Aorta (tissue), 5 donors: ENCODE results near the gene ALB. TPM values are rescaled to one million over a fixed set of nuclear protein-coding genes. Genes with fewer than 3 reads are reported as not detected.

Experiments
- ATAC-seq: fragments of 200-7000 bp; cut with Tn5 transposase; one replicate; pipeline ENCODE4 v1.9.1; 2022; ENCODE audit warnings: moderate library complexity; ENCODE audit not compliant: low FRiP score
- DNase-seq, 2 donors: peaks; one replicate each; pipeline ENCODE4 v3.0.0-alpha.2; 2020
- H3K27ac ChIP-seq, 2 donors: one replicate each; pipeline ENCODE4 v1.5.1; 2013; ENCODE audit warnings: low read length in 2 of 2, mild to moderate bottlenecking in 2 of 2, moderate library complexity in 2 of 2, control low read depth in 1 of 2, inconsistent platforms in 1 of 2, low read depth in 1 of 2
- H3K27me3 ChIP-seq, 2 donors: one replicate each; pipeline ENCODE4 v1.6.1; 2013; ENCODE audit warnings: control low read depth in 1 of 2, low read length in 1 of 2, mild to moderate bottlenecking in 1 of 2, moderate library complexity in 1 of 2; ENCODE audit not compliant: insufficient read depth in 2 of 2, control insufficient read depth in 1 of 2
- H3K36me3 ChIP-seq, 2 donors: one replicate each; pipeline ENCODE4 v1.6.1; 2013; ENCODE audit warnings: control low read depth in 1 of 2, low read length in 1 of 2, mild to moderate bottlenecking in 1 of 2; ENCODE audit not compliant: insufficient read depth in 2 of 2, control insufficient read depth in 1 of 2
- H3K4me1 ChIP-seq, 2 donors: one replicate each; pipeline ENCODE4 v1.6.1; 2013; ENCODE audit warnings: low read length in 2 of 2, control low read depth in 1 of 2, mild to moderate bottlenecking in 1 of 2, moderate library complexity in 1 of 2; ENCODE audit not compliant: insufficient read depth in 2 of 2, control insufficient read depth in 1 of 2
- H3K4me3 ChIP-seq, 2 donors: one replicate each; pipeline ENCODE4 v1.5.1; 2013; ENCODE audit warnings: low read length in 2 of 2, control low read depth in 1 of 2, mild to moderate bottlenecking in 1 of 2
- H3K9me3 ChIP-seq: one replicate; pipeline ENCODE4 v1.6.1; 2013; ENCODE audit warnings: mild to moderate bottlenecking, low read length; ENCODE audit not compliant: control insufficient read depth
- WGBS, 2 donors: extraction: QIAGEN DNeasy Blood & Tissue Kit; methylation state at CpG; one replicate each; pipeline ENCODE4 v1.1.7; 2013; 5-methylcytosine and 5-hydroxymethylcytosine counted together
- intact Hi-C, 2 donors: fragments of 100-400 bp; cut with DNase I; formaldehyde crosslinking; loops; one replicate each; pipeline versions ENCODE4 v1.14.2 to v1.15.0; 2022
- polyA plus RNA-seq, 2 donors: library from polyadenylated mRNA; stranded (reverse); fragments of 200-250 nt; gene quantifications; one replicate each; pipeline ENCODE4 v1.2.3, GENCODE V29; 2013
- total RNA-seq, 2 donors: library from RNA; stranded (reverse); fragmentation: NEBNext Ultra II Directional; extraction: Animal tissue kit (Norgen Biotek cat#: 25700); gene quantifications; one replicate each; pipeline ENCODE4 v1.2.1, GENCODE V29; 2021
- donor health status: healthy with polysubstance abuse.
- donor health status: Bipolar disorder and iron deficiency.
- donor health status: DM: no; HTN: no; CAD: no.
- donor health status: DM: no; HTN: no; CAD: no.
- donor health status: DM: yes; HTN: yes; CAD: no.

The ALB gene
- total and polyA plus RNA-seq, 4 donors, result 0.84 to 3.8 (median 1.1) TPM

GRCh38 chr4:73438582-73439215, 34.6 kb downstream of the ALB start:
- H3K36me3 ChIP-seq, result no peaks in the 10 kb centered on the region
- WGBS, 2 donors, result 62 to 66% methylated on average over 2 of the region's 2 CpGs
- DNase-seq (no peak), ATAC-seq (no peak)
- no peaks in the 10 kb centered on the region for H3K4me1 ChIP-seq
- no peak overlapping the region for H3K4me3 ChIP-seq
- no peaks in the 10 kb centered on the region for H3K27me3 ChIP-seq
- intact Hi-C loops, result no loop called here
- H3K27ac ChIP-seq, result no peak overlapping the region
- H3K9me3 ChIP-seq, result no peaks in the 10 kb centered on the region

DNA sequence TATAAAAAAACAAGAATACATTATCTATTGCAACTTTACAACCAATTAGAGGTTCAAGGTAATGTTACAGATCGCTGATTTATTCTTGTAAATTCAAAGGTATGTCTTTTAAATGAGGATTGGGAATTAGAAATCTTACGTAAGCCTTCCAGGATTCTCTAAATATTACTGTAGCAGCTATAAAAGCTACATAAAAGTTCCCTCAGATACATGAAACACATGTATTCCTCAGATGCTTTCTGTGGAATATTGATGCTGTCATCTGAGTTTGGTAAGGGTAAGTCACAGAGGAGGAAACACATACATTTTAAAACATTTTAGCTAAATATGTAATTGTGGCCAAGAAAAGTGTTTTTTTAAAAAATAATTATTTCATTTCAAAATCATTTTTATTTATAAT, 35.4 kb downstream of the ALB start:
- H3K27ac ChIP-seq, result no peak overlapping the region
- DNase-seq (no peak), ATAC-seq (no peak)
- no peaks in the 10 kb centered on the region for H3K4me1 ChIP-seq
- H3K27me3 ChIP-seq, result no peaks in the 10 kb centered on the region
- intact Hi-C loops, result no loop called here
- no peaks in the 10 kb centered on the region for H3K9me3 ChIP-seq
- WGBS, 2 donors, result 78 to 82% methylated on average over 2 of the region's 2 CpGs
- H3K36me3 ChIP-seq, result no peaks in the 10 kb centered on the region
- no peak overlapping the region for H3K4me3 ChIP-seq

DNA sequence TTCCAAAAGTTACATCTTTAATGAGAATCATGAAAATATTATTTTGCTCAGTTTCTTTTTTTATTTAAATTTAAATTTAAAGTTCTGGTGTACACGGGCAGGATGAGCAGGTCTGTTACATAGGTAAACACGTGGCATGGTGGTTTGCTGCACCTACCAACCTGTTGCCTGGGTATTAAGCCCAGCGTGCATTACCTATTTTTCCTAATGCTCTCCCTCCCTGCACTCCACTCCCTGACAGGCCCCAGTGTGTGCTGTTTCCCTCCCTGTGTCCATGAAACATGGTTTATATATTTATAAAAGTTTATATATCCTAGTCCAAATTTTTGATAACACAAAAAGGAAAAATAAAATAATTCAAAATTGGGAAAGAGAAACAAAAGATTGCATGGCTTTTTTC, 35.9 kb downstream of the ALB start:
- no peaks in the 10 kb centered on the region for H3K36me3 ChIP-seq
- no peak overlapping the region for H3K4me3 ChIP-seq
- WGBS, 2 donors, result 82 to 84% methylated on average over 3 of the region's 3 CpGs
- DNase-seq (no peak), ATAC-seq (no peak)
- H3K4me1 ChIP-seq, result no peaks in the 10 kb centered on the region
- H3K9me3 ChIP-seq, result no peaks in the 10 kb centered on the region
- intact Hi-C loops, result no loop called here
- no peaks in the 10 kb centered on the region for H3K27me3 ChIP-seq
- no peak overlapping the region for H3K27ac ChIP-seq

- no peaks in the 10 kb centered on the region for H3K36me3 ChIP-seq
- no peak for DNase-seq
- H3K27ac ChIP-seq, result no peak overlapping the region
- ATAC-seq, result no peak
- no peaks in the 10 kb centered on the region for H3K27me3 ChIP-seq
- intact Hi-C loops, result no loop called here
- H3K9me3 ChIP-seq, result no peaks in the 10 kb centered on the region
- no peaks in the 10 kb centered on the region for H3K4me1 ChIP-seq
- 92 to 93% methylated on average over 3 of the region's 3 CpGs for WGBS, 2 donors
- no peak overlapping the region for H3K4me3 ChIP-seq
These were observed 36.6 kb downstream of the ALB start for GRCh38 chr4:73440653-73441052.

DNA sequence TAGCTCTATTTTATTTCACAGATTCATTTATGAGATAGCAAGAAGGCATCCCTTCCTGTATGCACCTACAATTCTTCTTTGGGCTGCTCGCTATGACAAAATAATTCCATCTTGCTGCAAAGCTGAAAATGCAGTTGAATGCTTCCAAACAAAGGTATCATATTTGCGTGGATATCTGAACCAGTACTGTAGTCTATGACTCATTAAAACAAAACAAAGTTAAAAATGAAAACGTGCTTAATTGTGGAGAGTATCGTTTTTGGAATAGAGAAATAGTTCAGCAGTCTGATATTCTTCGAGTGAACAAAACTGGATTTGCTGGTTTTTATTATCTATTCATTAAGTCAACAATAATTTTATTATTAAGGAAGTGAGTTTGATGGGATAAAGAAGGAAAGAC, 38.2 kb downstream of the ALB start:
- ATAC-seq (no peak), DNase-seq (no peak)
- 41 to 45% methylated on average over 5 of the region's 5 CpGs for WGBS, 2 donors
- intact Hi-C loops, result no loop called here
- H3K4me1 ChIP-seq, result no peaks in the 10 kb centered on the region
- H3K36me3 ChIP-seq, result no peaks in the 10 kb centered on the region
- no peak overlapping the region for H3K27ac ChIP-seq
- no peaks in the 10 kb centered on the region for H3K9me3 ChIP-seq
- H3K4me3 ChIP-seq, result no peak overlapping the region
- H3K27me3 ChIP-seq, result no peaks in the 10 kb centered on the region

DNA sequence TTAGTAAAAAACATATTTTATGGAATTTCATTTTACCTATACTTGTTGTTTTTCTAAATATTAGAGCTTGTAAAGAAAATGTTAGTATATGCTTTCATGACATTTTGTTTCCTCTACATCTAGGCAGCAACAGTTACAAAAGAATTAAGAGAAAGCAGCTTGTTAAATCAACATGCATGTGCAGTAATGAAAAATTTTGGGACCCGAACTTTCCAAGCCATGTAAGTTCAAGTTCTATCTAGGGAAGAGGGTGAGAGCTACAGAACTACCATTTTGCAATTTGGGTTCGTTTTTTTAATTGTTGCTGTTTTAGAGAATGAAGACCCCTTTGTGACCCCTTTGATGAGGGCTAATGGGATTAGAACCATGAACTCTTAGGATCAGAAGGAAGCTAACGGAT, 39.1 kb downstream of the ALB start:
- Histone ChIP-seq H3K9me3 (no peaks in the 10 kb centered on the region), H3K27me3 (no peaks in the 10 kb centered on the region), H3K27ac (no peak overlapping the region), H3K4me3 (no peak overlapping the region), H3K36me3 (no peaks in the 10 kb centered on the region), H3K4me1 (no peaks in the 10 kb centered on the region)
- no peak for ATAC-seq
- 76 to 77% methylated on average over 3 of the region's 3 CpGs for WGBS, 2 donors
- intact Hi-C loops, result no loop called here
- no peak for DNase-seq

DNA sequence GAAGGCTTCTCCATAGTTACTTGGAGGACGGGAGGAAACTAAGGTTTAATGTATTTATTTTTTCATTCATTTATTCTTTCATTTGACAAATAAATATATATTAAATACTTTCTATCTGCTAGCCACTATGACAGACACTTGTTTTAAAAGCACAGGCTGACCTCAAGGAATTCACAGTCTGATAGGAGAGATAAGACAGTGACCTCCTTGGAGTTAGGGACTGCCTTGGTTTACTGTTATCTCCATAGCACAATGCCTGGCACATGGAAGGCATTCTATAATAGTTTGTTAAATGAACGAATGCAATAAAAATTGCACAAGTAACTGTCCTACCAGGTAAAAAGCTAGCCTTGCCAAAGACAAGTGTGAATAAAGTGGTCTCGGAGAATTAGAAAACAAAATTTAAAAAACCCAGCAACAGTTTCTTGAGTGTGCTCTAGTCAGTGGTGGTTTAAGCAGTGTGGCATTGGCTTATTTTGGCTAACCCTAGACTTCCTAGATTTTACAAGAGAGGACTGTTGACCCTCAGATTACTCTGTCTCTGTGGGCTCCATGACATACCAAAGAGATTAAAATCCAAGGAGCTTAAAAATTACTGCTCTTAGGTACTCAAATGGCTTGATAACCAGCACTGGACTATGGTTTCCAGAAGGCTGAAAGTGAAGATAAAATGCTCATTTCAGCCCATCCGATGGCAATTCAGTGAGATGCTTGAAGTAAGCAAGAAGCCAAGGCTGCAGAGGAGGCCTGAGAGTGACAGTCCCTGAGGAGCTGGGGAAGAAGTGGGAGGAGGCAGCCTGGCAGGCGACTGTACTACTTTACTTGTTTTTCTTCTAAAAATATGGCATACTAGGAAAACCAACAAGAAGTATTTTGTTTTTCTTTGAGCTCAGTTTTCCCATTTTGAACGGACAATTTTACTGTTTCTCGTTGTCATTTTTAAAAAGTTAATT, 41.6 kb downstream of the ALB start:
- no peak for DNase-seq
- no peak overlapping the region for H3K27ac ChIP-seq
- no peaks in the 10 kb centered on the region for H3K36me3 ChIP-seq
- no peak for ATAC-seq
- no peaks in the 10 kb centered on the region for H3K9me3 ChIP-seq
- no peaks in the 10 kb centered on the region for H3K27me3 ChIP-seq
- 68 to 69% methylated on average over 7 of the region's 7 CpGs for whole genome bisulfite sequencing, 2 donors
- H3K4me1 ChIP-seq, result no peaks in the 10 kb centered on the region
- intact Hi-C loops, result no loop called here
- H3K4me3 ChIP-seq, result no peak overlapping the region

GRCh38 chr4:73446336-73446938, 42.4 kb downstream of the ALB start:
- no peak for ATAC-seq

More at GRCh38 chr4:73446336-73446938, 42.4 kb downstream of the ALB start:
- intact Hi-C loops, result no loop called here
- Histone ChIP-seq H3K27me3 (no peaks in the 10 kb centered on the region), H3K36me3 (no peaks in the 10 kb centered on the region), H3K27ac (no peak overlapping the region), H3K4me3 (no peak overlapping the region), H3K4me1 (no peaks in the 10 kb centered on the region), H3K9me3 (no peaks in the 10 kb centered on the region)
- DNase-seq, result no peak
- WGBS, 2 donors, result 25 to 30% methylated on average over 4 of the region's 4 CpGs
